SJSA1 (cell line): ENCODE measurements around the gene TIPARP. TPM values are rescaled to one million over a fixed set of nuclear protein-coding genes. Genes with fewer than 3 reads are reported as not detected.

Experiments
- DNase-seq, 2 experiments: peaks; one replicate each; pipeline ENCODE4 v3.0.0-alpha.2; 2015 to 2020; ENCODE audit warnings: low spot score in 2 of 2, low read depth in 1 of 2
- H3K27ac ChIP-seq: fragments of 250-450 bp; sonication (Bioruptor Pico); 2 replicates; pipeline ENCODE4 v1.5.1; 2020; ENCODE audit warnings: mild to moderate bottlenecking, moderate library complexity
- H3K27me3 ChIP-seq: fragments of 250-450 bp; sonication (Bioruptor Pico); replicated peaks from 2 replicates; pipeline ENCODE4 v1.5.1; 2020; ENCODE audit warnings: mild to moderate bottlenecking, moderate library complexity
- H3K36me3 ChIP-seq: fragments of 250-450 bp; sonication (Bioruptor Pico); 2 replicates; pipeline ENCODE4 v1.5.1; 2020; ENCODE audit warnings: mild to moderate bottlenecking
- H3K4me1 ChIP-seq: fragments of 250-450 bp; sonication (Bioruptor Pico); replicated peaks from 2 replicates; pipeline ENCODE4 v1.6.1; 2021; ENCODE audit warnings: mild to moderate bottlenecking
- H3K4me3 ChIP-seq: fragments of 250-450 bp; sonication (Bioruptor Pico); 2 replicates; pipeline ENCODE4 v1.5.1; 2020; ENCODE audit warnings: mild to moderate bottlenecking
- H3K9me3 ChIP-seq: fragments of 250-450 bp; sonication (Bioruptor Pico); replicated peaks from 2 replicates; pipeline ENCODE4 v1.5.1; 2020; ENCODE audit warnings: mild to moderate bottlenecking
- total RNA-seq: library from RNA; depleted of rRNA; stranded (reverse); fragments of >200 nt; shearing (Covaris generic); gene quantifications from 2 replicates; pipeline ENCODE4 v1.2.3, GENCODE V29; 2014

The TIPARP gene
- total RNA-seq, 1 experiment from 2014 or later = 50.5 TPM

DNA sequence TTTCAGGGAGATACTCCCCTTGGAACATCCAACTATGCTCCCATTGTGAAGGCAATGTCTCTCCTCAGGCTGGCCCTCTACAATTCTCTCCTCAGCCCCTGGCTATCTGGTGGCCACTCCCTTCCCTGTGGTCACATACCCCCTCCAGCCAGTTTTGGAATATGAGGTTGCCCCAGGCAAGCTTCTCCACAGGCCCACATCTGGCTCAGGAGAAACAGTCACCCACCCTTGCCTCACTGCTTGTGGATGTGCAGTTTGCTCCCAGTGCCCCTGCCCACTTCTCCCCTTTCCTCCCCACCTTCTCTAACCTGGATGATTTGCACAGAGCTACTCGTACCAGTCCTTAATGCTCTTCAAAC, 15.7 kb upstream of the TIPARP start:
- H3K4me1 ChIP-seq = no peaks in the 10 kb centered on the region
- no peak overlapping the region for H3K27ac ChIP-seq
- H3K4me3 ChIP-seq = no peak overlapping the region
- no peaks in the 10 kb centered on the region for H3K36me3 ChIP-seq
- no peaks in the 10 kb centered on the region for H3K27me3 ChIP-seq
- DNase-seq = no peak
- H3K9me3 ChIP-seq = no peaks in the 10 kb centered on the region

DNA sequence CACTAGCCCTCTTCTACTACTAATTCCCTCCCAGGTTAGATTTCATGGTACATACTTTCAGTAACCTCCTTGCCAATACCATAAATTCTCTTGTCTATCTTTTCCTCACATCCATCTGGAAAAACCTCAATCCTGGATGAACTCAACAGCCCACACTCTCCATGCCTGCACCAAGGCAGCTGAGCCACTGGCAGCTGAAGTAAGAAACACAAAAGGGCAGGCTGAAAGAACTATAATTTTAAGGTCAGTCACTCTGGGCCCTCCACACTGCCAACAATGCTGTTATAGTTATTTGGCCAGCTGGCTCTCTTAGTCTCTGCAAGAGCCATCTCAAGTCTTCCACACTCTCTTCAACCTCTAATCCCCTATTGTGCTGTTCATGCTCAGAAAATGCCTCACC, 15.1 kb upstream of the TIPARP start:
- Histone ChIP-seq H3K36me3 (no peaks in the 10 kb centered on the region), H3K9me3 (no peaks in the 10 kb centered on the region), H3K4me3 (no peak overlapping the region), H3K27ac (no peak overlapping the region), H3K27me3 (no peaks in the 10 kb centered on the region), H3K4me1 (peaks cover 1% of the 10 kb centered on the region)
- no peak for DNase-seq

DNA sequence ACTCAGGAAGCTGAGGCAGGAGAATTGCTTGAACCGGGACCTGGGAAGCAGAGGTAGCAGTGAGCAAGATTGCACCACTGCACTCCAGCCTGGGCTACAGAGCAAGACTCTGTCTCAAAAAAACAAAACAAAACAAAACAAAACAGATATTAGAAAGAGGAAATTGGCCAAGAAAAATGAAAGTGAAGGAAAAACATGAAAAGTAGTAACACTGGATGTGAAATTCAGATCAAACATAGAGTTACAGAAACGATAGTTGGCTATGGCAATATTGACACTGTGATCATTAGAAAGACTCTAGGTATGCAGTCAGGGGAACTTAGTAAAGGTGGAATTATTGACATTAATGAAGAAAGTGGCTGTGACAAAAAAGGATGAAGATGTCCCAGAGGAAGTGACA, 13.2 kb upstream of the TIPARP start:
- no peaks in the 10 kb centered on the region for H3K9me3 ChIP-seq
- H3K4me3 ChIP-seq = no peak overlapping the region
- no peaks in the 10 kb centered on the region for H3K36me3 ChIP-seq
- DNase-seq = no peak
- peaks cover 18% of the 10 kb centered on the region for H3K4me1 ChIP-seq
- H3K27me3 ChIP-seq = no peaks in the 10 kb centered on the region
- no peak overlapping the region for H3K27ac ChIP-seq

DNA sequence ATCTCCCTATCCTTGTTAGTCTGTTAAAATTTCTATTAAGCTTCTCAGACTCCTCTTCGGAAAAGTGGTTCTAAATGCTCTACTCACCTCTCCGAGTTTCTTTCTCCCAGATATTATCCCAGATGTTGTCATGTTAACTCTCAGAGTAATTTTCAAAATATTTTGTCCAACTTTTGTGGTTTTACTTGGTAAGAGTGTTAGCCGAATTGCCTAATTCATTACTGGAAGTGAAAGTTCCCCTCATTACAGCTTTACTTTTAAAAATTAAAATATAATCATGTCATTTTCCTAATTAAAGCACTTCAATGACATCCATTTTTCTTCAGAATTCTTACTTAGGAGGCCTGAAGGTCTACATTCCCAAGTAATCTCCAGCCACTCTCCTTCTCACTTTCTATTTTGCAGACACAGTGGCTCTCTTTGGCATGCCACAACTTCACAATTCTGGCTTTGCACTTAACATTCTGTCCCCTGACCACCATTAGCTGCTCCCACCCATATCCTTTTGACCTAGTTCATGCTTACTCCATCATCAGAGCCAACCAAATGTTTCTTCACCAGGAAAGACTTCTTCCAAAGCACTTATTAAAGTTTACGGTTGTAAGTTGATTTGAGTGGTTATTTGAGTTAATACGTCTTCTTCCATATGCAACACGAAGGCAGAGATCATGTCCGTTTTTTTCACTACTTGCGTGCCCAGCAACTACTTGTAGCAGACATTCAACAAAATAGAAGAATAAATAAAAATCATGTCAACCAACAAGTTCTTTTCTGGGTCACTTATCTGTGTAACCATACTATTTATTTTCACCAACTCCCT, 10.2 kb upstream of the TIPARP start:
- Histone ChIP-seq H3K36me3 (no peaks in the 10 kb centered on the region), H3K9me3 (no peaks in the 10 kb centered on the region)
- DNase-seq = no peak

DNA sequence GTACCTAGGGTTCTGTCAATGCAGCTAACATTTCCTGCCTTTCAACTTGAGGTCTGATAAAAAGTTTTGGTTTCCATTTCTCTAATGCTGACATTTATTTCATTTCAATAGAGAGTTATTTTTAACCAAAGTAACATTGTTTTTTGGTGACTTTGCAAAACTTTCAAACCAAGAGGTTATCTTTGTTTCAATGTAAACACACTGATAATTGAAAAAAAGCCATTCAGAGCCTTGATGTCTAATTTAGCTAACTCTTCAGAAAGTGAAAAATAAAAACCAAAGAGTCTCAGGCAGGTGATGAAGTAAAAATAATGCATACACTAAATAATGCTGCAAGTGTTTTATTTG, 9.6 kb upstream of the TIPARP start:
- H3K4me1 ChIP-seq = peaks cover 31% of the 10 kb centered on the region
- DNase-seq = no peak
- no peaks in the 10 kb centered on the region for H3K27me3 ChIP-seq
- no peaks in the 10 kb centered on the region for H3K9me3 ChIP-seq
- no peaks in the 10 kb centered on the region for H3K36me3 ChIP-seq
- H3K4me3 ChIP-seq = no peak overlapping the region
- H3K27ac ChIP-seq = 0 out of 2 replicates have a peak overlapping the region, but pooled peaks have one; percentile 16

More for the DNA sequence above, 10.2 kb upstream of the TIPARP start:
- Histone ChIP-seq H3K27ac (0 out of 2 replicates have a peak overlapping the region, but pooled peaks have one; percentile 16), H3K4me1 (peaks cover 31% of the 10 kb centered on the region), H3K4me3 (no peak overlapping the region), H3K27me3 (no peaks in the 10 kb centered on the region)

DNA sequence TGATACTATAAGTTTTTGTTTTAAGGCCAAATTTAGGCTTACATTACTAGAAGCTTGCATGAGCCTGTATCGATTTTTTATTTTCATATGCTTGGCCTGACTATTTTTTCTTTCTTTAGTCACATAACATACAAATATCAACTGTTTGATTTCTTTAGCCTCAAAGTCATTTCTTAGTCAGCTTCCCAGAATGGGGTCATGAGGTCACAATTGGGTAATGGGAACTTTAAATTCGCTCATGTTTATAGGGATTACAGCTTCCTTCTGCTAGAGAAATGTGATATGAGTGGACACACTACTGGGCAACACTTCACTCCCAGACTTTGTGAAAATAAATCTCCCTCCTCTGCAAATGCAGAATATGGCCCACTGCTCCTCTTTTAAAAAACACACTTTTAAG, 9.1 kb upstream of the TIPARP start:
- Histone ChIP-seq H3K36me3 (no peaks in the 10 kb centered on the region), H3K27ac (0 out of 2 replicates have a peak overlapping the region, but pooled peaks have one; percentile 16), H3K27me3 (no peaks in the 10 kb centered on the region), H3K9me3 (no peaks in the 10 kb centered on the region), H3K4me3 (no peak overlapping the region), H3K4me1 (peaks cover 31% of the 10 kb centered on the region)
- DNase-seq = no peak

DNA sequence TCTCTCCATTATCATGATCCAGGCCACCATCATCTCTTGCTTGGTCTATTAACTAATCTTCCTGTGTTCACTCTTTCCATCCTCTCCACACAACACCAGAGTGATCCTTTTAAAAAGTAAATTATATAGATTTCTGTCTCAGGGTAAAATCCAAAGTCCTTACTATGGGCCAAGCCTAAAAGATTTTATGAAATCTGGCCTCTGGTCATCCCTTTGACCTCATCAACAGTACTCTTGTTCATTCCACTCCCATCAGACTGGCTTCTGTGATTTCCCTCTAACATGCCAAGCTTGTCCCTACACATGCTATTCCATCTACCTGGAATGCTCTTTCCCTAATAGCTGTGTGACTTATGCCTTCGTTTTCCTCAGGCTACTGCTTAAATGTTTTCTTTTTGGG, 8.3 kb upstream of the TIPARP start:
- DNase-seq = no peak
- no peak overlapping the region for H3K27ac ChIP-seq

DNA sequence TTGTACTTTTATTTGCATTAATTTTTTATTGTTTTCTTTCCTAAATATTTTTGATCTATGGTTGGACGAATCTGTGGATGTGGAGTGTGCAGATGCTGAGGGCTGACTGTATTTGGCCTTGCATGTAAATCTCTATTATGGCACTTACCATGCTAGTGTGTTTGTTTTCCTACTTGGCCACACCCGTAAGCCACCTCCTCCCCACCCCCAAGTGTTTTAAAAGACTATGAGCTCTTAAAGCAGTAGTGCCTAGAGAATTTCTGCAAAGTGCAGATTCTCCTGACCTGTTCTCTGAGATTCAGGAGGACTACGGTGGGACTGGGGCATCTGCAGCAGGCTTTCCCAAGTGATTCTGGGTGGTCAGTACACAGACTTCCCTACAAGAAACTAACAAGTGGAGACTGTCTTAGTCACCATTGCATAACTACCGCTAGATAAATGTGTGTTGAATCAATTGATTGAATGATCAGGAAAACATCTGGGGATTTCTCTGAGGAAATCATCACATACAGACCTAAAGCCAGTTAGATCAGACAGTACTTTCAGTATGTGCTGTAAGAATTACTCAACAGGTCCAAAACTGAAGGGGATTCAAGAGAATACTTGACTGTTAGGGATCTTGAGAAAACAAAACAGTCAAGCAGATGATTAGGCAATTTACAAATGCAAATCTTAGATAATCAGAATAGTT, 6.2 kb upstream of the TIPARP start:
- no peak overlapping the region for H3K4me3 ChIP-seq
- peak in 1 of 2 experiments; percentile 35 for DNase-seq

More for the DNA sequence above, 8.3 kb upstream of the TIPARP start:
- Histone ChIP-seq H3K4me1 (peaks cover 31% of the 10 kb centered on the region), H3K27me3 (no peaks in the 10 kb centered on the region), H3K36me3 (no peaks in the 10 kb centered on the region), H3K9me3 (no peaks in the 10 kb centered on the region), H3K4me3 (no peak overlapping the region)

DNA sequence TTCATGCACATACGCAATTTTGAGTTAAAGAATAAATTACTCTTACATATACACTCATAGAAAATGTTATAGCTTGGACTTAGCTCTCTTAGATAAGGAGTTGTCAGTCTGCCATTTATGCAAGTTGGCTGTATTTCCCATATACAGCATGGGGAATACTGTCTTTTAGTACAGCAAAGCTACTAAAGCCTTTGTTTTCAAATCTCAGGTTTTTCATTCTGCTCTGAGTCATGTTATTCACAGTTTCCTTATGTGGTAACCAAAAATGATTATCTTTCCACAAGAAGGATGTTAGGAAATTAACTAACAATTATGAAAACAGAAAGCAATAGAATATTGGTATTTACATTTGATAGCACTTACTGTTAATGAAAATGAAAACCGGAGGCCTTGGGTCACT, 4.3 kb upstream of the TIPARP start:
- no peak for DNase-seq
- H3K4me3 ChIP-seq = no peak overlapping the region
- no peaks in the 10 kb centered on the region for H3K9me3 ChIP-seq
- H3K27me3 ChIP-seq = no peaks in the 10 kb centered on the region
- peaks cover 25% of the 10 kb centered on the region for H3K4me1 ChIP-seq
- H3K27ac ChIP-seq = no peak overlapping the region
- no peaks in the 10 kb centered on the region; the same call in 1 of the 2 replicates for H3K36me3 ChIP-seq

More for the DNA sequence above, 6.2 kb upstream of the TIPARP start:
- Histone ChIP-seq H3K27me3 (no peaks in the 10 kb centered on the region), H3K9me3 (no peaks in the 10 kb centered on the region), H3K36me3 (no peaks in the 10 kb centered on the region), H3K4me1 (peaks cover 31% of the 10 kb centered on the region), H3K27ac (no peak overlapping the region)

DNA sequence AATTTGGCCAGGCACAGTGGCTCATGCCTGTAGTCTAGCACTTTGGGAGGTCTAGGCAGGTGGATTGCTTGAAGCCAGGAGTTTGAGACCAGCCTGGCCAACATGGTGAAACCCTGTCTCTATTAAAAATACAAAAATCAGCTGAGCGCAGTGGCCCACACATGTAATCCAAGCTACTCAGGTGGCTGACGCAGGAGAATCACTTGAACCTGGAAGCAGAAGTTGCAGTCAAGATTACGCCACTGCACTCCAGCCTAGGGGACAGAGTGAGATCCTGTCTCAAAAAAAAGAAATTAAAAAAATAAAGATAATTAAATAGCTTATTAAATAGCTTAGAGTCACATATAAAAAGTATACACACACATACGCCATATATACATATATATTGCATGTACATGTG, 3.7 kb upstream of the TIPARP start:
- no peaks in the 10 kb centered on the region for H3K9me3 ChIP-seq
- DNase-seq = no peak
- H3K27ac ChIP-seq = no peak overlapping the region
- H3K36me3 ChIP-seq = no peaks in the 10 kb centered on the region; the same call in 1 of the 2 replicates
- H3K4me3 ChIP-seq = no peak overlapping the region
- no peaks in the 10 kb centered on the region for H3K27me3 ChIP-seq
- peaks cover 19% of the 10 kb centered on the region for H3K4me1 ChIP-seq

DNA sequence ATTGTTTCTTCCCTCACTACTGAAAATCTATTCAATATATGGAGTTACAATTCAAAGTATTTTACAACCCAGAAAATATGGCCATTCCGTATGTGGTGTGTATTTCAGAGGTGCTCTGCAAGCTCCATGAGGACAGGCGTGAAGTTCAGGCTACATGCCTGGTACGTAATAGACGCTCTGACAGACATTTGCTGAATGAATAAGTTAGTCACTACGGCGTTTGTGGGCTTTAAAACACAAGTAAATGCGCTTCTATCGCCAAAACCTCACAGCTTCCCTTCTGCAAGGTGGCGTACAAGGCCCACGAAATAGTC, 701 bp upstream of the TIPARP start:
- Histone ChIP-seq H3K9me3 (no peaks in the 10 kb centered on the region), H3K27ac (no peak overlapping the region), H3K36me3 (peaks cover 22% of the 10 kb centered on the region), H3K4me1 (peaks cover 21% of the 10 kb centered on the region), H3K27me3 (no peaks in the 10 kb centered on the region), H3K4me3 (peak overlapping the region; percentile 76)
- no peak for DNase-seq

DNA sequence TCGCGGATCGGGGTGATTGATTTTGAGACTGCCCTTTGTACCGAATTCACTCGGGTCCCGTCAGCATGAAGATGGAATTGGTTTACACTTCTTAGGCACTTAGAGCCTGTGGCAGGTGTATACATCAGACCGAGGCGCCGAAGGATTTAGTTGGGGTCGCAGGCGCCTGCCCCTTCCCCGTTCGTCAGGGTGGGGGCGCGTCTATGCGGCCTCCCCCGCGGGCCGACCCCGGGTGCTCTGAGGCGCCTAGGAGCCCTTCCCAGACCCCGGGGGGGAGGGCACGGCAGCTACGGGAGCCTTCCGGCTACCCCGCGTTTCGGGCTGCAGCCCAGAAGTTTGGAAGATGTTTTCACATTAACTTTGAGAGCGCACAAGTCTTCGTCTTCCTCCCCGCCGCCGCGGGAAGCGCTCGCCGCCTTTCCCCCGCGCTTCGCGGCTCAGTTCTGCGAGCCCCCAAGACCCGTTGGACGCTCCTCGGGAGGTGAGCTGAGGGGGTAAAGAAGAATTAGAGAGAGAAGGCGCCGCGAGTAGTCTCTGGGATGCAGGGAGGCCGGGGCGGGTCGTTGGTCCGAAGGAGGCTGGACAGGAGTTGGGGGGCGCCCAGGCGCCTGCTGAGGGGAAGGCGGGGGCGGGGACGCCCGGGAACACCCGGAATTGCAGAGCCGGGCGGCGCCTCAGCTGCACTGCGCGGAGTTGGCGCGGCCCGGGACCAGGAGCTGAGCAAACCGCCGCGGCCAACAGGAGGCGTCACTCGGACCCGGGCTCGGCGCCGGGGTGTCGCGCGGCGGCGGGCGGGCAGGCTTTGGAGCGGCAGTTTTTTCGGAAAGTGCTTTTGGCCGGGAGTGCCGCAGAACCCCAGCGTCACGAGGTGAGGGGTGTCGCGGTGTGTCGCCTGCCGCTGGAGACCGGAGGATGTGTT, 780 bp downstream of the TIPARP start:
- Histone ChIP-seq H3K27me3 (no peaks in the 10 kb centered on the region), H3K27ac (peak overlapping the region; percentile 46), H3K9me3 (no peaks in the 10 kb centered on the region), H3K4me3 (peak overlapping the region; percentile 76), H3K4me1 (peaks cover 19% of the 10 kb centered on the region), H3K36me3 (peaks cover 37% of the 10 kb centered on the region)
- peak; percentile 59 to 61 for DNase-seq

DNA sequence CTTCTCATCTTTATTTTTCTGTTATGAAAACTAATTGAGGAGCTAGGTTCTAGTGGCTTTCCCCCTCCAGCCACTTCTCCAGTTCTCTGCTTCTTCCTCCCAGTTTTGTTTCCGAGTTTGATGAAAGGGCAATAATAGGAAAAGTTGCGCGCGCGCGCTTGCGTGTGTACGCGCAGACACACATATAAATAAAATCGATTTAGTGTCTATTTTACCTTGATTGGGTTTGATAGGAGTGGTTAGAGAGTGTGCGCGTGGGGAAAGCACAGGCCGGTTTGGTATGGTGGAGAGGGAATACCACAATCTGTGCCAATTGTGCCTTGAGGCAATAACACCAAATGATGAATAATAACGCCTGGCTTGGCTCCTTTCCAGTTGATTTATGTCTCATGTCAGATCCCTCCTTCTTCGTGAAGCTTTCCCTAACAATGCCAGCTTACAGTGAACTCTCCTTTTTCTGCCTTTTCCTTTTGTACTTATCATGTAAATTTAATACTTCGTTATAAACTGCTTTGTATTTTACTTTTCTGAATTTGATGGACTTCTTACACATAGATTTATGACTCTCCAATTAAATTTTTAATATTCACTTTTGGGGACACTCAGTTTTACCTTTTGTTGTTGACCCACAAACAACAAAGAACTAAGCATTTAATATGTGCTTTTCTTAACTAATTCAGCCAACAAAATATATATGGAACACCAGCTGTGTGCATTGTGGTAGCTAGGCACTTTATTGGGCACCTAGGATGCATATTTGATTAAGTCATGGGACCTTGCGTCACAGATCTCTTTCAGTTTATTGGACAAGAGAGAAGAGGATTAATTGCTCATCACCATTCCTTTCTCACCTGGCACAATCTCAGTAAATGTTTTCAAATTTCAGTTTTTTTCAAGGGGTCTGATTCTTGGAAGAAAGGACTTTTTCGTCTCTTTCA, 1.7 kb downstream of the TIPARP start:
- Histone ChIP-seq H3K4me1 (peaks cover 25% of the 10 kb centered on the region), H3K36me3 (peaks cover 46% of the 10 kb centered on the region), H3K4me3 (peak overlapping the region; percentile 76), H3K9me3 (no peaks in the 10 kb centered on the region), H3K27me3 (no peaks in the 10 kb centered on the region), H3K27ac (peak overlapping the region; percentile 46)
- peak; percentile 65 to 66 for DNase-seq
